ENCODE results near the gene XYLT1.

DNA sequence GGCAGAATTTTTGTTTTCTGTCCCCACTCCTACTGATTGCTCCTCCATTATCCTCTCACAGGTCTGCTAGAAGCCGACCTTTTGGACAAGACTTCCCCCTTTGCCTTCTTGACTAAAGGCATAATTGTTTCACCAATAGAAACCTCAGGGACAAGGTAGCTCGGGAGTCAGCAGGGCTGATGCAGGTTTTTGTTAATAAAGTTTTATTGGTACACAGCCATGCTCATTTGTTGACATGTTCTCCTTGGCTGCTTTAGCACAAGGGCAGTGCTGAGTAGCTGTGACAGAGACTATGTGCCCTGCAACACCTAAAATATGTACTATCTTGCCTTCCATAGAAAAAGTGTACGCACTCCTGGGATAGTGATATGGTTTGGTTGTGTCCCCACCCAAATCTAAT lies 271.6 kb downstream of the XYLT1 start:
- TF ChIP-seq, protein P1, sequence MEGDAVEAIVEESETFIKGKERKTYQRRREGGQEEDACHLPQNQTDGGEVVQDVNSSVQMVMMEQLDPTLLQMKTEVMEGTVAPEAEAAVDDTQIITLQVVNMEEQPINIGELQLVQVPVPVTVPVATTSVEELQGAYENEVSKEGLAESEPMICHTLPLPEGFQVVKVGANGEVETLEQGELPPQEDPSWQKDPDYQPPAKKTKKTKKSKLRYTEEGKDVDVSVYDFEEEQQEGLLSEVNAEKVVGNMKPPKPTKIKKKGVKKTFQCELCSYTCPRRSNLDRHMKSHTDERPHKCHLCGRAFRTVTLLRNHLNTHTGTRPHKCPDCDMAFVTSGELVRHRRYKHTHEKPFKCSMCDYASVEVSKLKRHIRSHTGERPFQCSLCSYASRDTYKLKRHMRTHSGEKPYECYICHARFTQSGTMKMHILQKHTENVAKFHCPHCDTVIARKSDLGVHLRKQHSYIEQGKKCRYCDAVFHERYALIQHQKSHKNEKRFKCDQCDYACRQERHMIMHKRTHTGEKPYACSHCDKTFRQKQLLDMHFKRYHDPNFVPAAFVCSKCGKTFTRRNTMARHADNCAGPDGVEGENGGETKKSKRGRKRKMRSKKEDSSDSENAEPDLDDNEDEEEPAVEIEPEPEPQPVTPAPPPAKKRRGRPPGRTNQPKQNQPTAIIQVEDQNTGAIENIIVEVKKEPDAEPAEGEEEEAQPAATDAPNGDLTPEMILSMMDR (IDR thresholded peaks at IDR 0.05): no peak
- no peak for TF ChIP-seq POLR2A (IDR thresholded peaks at IDR 0.05)

All from thyroid gland (tissue), 4 donors.